H1 (cell line): ENCODE measurements around the gene SCAPER. TPM values are rescaled to one million over a fixed set of nuclear protein-coding genes. Genes with fewer than 3 reads are reported as not detected.

Experiments used
- CTCF ChIA-PET: fragments of 300-600 bp; sonication (Branson Sonifier 250); formaldehyde crosslinking; loops from one replicate; lab custom pipeline; 2021; ENCODE audit not compliant: partially characterized antibody; lab: Charles Lee
- POLR2A ChIA-PET: fragments of 300-600 bp; sonication (Branson Sonifier 250); formaldehyde crosslinking; loops from one replicate; lab custom pipeline; 2021; ENCODE audit warnings: inconsistent platforms; ENCODE audit not compliant: partially characterized antibody; lab: Charles Lee
- DNase-seq, 2 experiments: peaks; one replicate each; pipeline versions ENCODE4 v3.0.0 to v3.0.0-alpha.2; 2010 to 2022; ENCODE audit warnings: low spot score in 2 of 2, low read depth in 1 of 2, mixed read lengths in 1 of 2
- FAIRE-seq: peaks from 2 replicates; lab custom pipeline; 2011; peaks lifted over from hg19 to GRCh38; lab: Jason Lieb, UNC
- H2AFZ ChIP-seq: 2 replicates; pipeline ENCODE4 v1.8.1; 2012; ENCODE audit warnings: low read length, inconsistent platforms
- H2AK5ac ChIP-seq: 2 replicates; pipeline ENCODE4 v1.6.1; 2013; ENCODE audit warnings: low read depth, low read length
- H2BK120ac ChIP-seq: replicated peaks from 2 replicates; pipeline ENCODE3; 2013; ENCODE audit warnings: low read depth, low read length, inconsistent platforms
- H2BK12ac ChIP-seq: 2 replicates; pipeline ENCODE4 v1.6.1; 2013; ENCODE audit warnings: low read depth, low read length
- H2BK15ac ChIP-seq: 2 replicates; pipeline ENCODE4 v1.6.1; 2013; ENCODE audit warnings: low read length
- H2BK20ac ChIP-seq: 2 replicates; pipeline ENCODE4 v1.6.1; 2013; ENCODE audit warnings: low read length
- H2BK5ac ChIP-seq: 2 replicates; pipeline ENCODE4 v1.6.1; 2013; ENCODE audit warnings: low read depth, low read length
- H3K14ac ChIP-seq: 2 replicates; pipeline ENCODE4 v1.6.1; 2013; ENCODE audit warnings: inconsistent platforms; ENCODE audit not compliant: insufficient read length
- H3K18ac ChIP-seq: 2 replicates; pipeline ENCODE4 v1.6.1; 2013; ENCODE audit warnings: low read length; ENCODE audit errors: extremely low read depth
- H3K23ac ChIP-seq: 2 replicates; pipeline ENCODE4 v1.6.1; 2013; ENCODE audit warnings: inconsistent platforms; ENCODE audit not compliant: insufficient read length
- H3K23me2 ChIP-seq: 2 replicates; pipeline ENCODE4 v1.6.1; 2013; ENCODE audit warnings: low read depth, low read length
- H3K27ac ChIP-seq: 2 replicates; pipeline ENCODE4 v1.6.1; 2011; ENCODE audit warnings: low read depth, low read length, inconsistent platforms
- H3K27me3 ChIP-seq, 4 experiments: replicated peaks in 1 of 4; 1 replicate in 1 of 4; 2 replicates in 3 of 4; pipeline versions ENCODE4 v1.6.1 to v1.8.1; 2011 to 2013; ENCODE audit warnings: low read length in 3 of 4, mild to moderate bottlenecking in 3 of 4, inconsistent platforms in 2 of 4, mixed read lengths in 2 of 4, moderate library complexity in 1 of 4; ENCODE audit not compliant: control insufficient read depth in 3 of 4, insufficient read depth in 3 of 4; ENCODE audit errors: extremely low read depth in 1 of 4
- H3K36me3 ChIP-seq, 4 experiments: 2 replicates each; pipeline versions ENCODE4 v1.6.1 to v1.8.1; 2011 to 2013; ENCODE audit warnings: mild to moderate bottlenecking in 4 of 4, low read length in 3 of 4, moderate library complexity in 2 of 4, control low read depth in 1 of 4, inconsistent platforms in 1 of 4; ENCODE audit not compliant: insufficient read depth in 4 of 4, control insufficient read depth in 2 of 4
- H3K4ac ChIP-seq: replicated peaks from 2 replicates; pipeline ENCODE3; 2013; ENCODE audit warnings: low read length, low read depth, mixed read lengths, inconsistent platforms; ENCODE audit not compliant: insufficient read length
- H3K4me1 ChIP-seq, 4 experiments: replicated peaks in 1 of 4; 1 replicate in 1 of 4; 2 replicates in 3 of 4; pipeline versions ENCODE4 v1.6.1 to v1.8.1; 2011 to 2013; ENCODE audit warnings: low read length in 3 of 4, inconsistent platforms in 2 of 4, mixed read lengths in 1 of 4; ENCODE audit not compliant: insufficient read depth in 4 of 4, control insufficient read depth in 3 of 4
- H3K4me2 ChIP-seq, 2 experiments: 2 replicates each; pipeline versions ENCODE4 v1.6.1 to v1.8.1; 2011 to 2013; ENCODE audit warnings: low read depth in 2 of 2, low read length in 2 of 2, control low read depth in 1 of 2, inconsistent platforms in 1 of 2, mild to moderate bottlenecking in 1 of 2; ENCODE audit not compliant: insufficient read depth in 1 of 2
- H3K4me3 ChIP-seq, 4 experiments: fragments of 200-600, 300-600 bp in 1 of 4; sonication (generic), shearing (Covaris generic), sonication (Bioruptor Twin) in 1 of 4; 2 replicates each; pipeline versions ENCODE4 v1.5.1 to v1.8.1; 2011 to 2016; ENCODE audit warnings: low read length in 4 of 4, low read depth in 3 of 4, control low read depth in 2 of 4, inconsistent platforms in 2 of 4, mild to moderate bottlenecking in 2 of 4, mixed read lengths in 1 of 4, moderate library complexity in 1 of 4; ENCODE audit not compliant: insufficient read depth in 2 of 4; ENCODE audit errors: extremely low read depth in 1 of 4
- H3K56ac ChIP-seq: replicated peaks from 2 replicates; pipeline ENCODE3; 2013; ENCODE audit warnings: low read depth, mild to moderate bottlenecking, mixed read lengths, low read length, inconsistent platforms; ENCODE audit not compliant: insufficient read length
- H3K79me1 ChIP-seq: 2 replicates; pipeline ENCODE4 v1.6.1; 2013; ENCODE audit warnings: low read depth, low read length, control low read depth
- H3K79me2 ChIP-seq, 2 experiments: 2 replicates each; pipeline versions ENCODE4 v1.6.1 to v1.8.1; 2012 to 2013; ENCODE audit warnings: low read length in 2 of 2, mild to moderate bottlenecking in 2 of 2, inconsistent platforms in 1 of 2; ENCODE audit not compliant: insufficient read depth in 2 of 2, control insufficient read depth in 1 of 2
- H3K9ac ChIP-seq, 4 experiments: replicated peaks in 1 of 4; 1 replicate in 1 of 4; 2 replicates in 3 of 4; pipeline versions ENCODE4 v1.6.1 to v1.8.1; 2011 to 2013; ENCODE audit warnings: low read depth in 3 of 4, low read length in 3 of 4, control low read depth in 2 of 4, mild to moderate bottlenecking in 2 of 4, moderate library complexity in 2 of 4, inconsistent platforms in 1 of 4; ENCODE audit errors: extremely low read depth in 1 of 4
- H3K9me3 ChIP-seq, 2 experiments: 2 replicates each; pipeline versions ENCODE4 v1.6.1 to v1.8.1; 2012 to 2013; ENCODE audit warnings: mild to moderate bottlenecking in 2 of 2, moderate library complexity in 2 of 2, control low read depth in 1 of 2, inconsistent platforms in 1 of 2, low read depth in 1 of 2, low read length in 1 of 2, mixed read lengths in 1 of 2; ENCODE audit not compliant: insufficient read depth in 2 of 2
- H4K20me1 ChIP-seq, 2 experiments: replicated peaks in 1 of 2; 2 replicates each; pipeline versions ENCODE3 to v1.8.1; 2011 to 2013; ENCODE audit warnings: inconsistent platforms in 2 of 2, low read length in 2 of 2, mild to moderate bottlenecking in 1 of 2; ENCODE audit not compliant: insufficient read depth in 2 of 2, control insufficient read depth in 1 of 2
- H4K5ac ChIP-seq: 2 replicates; pipeline ENCODE4 v1.6.1; 2013; ENCODE audit warnings: low read length, low read depth, mixed read lengths, inconsistent platforms; ENCODE audit not compliant: insufficient read length
- H4K8ac ChIP-seq: 2 replicates; pipeline ENCODE4 v1.8.0; 2013; ENCODE audit warnings: mild to moderate bottlenecking, moderate library complexity, low read length, inconsistent platforms; ENCODE audit not compliant: insufficient read depth; ENCODE audit errors: extremely low read depth
- H4K91ac ChIP-seq: replicated peaks from 2 replicates; pipeline ENCODE3; 2013; ENCODE audit warnings: low read length, mixed read lengths, inconsistent platforms; ENCODE audit not compliant: insufficient read length
- BCL11A ChIP-seq, 2 experiments: IDR thresholded peaks; one replicate each; pipeline ENCODE4 v1.6.1; 2011; ENCODE audit warnings: low read depth in 2 of 2, low read length in 2 of 2, mild to moderate bottlenecking in 2 of 2
- CHD1 ChIP-seq: IDR thresholded peaks from 2 replicates; pipeline ENCODE4 v1.6.1; 2012; ENCODE audit warnings: low read depth, low read length, improper control_type of control experiment
- polyA plus RNA-seq, 7 experiments: library from polyadenylated mRNA; depleted of rRNA in 3 of 7; stranded (reverse) in 5 of 7; unstranded in 2 of 7; fragments of >200 nt in 5 of 7; fragments of 200-250 nt in 2 of 7; gene quantifications; 1 replicate in 5 of 7; 2 replicates in 1 of 7; 4 replicates in 1 of 7; pipeline versions ENCODE4 v1.2.1 to v1.2.3, GENCODE V29; 2011 to 2013; ENCODE audit warnings: missing spikeins in 2 of 7, mixed read lengths in 2 of 7
- total RNA-seq: library from RNA; stranded (reverse); fragmentation: NEBNext Ultra II Directional; extraction: Animal tissue kit (Norgen Biotek cat#: 25700); gene quantifications from 2 replicates; pipeline ENCODE4 v1.2.1, GENCODE V29; 2021

The SCAPER gene
- total and polyA plus RNA-seq, 2 of the 8 experiments (the other 6 are each of a cell fraction or from before 2014, with no cell fraction given), result 1.6 to 6.8 TPM

DNA sequence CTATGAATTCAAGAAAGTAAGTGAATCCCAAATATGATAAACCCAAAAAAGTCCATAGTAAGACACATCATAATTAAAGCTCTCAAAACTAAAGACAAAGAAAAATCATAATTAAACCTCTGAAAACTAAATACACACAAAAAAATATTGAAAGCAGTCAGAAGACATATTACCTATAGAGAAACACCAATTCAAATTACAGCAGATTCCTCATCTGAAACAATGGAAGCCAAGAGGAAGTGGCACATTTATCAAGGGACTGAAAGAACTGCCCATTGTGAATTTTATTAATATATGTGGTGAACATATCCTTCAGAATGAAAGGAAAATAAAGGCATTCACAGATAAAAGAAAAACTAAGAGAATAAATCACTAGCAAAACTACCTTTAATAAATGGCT lies 128.2 kb downstream of the SCAPER start:
- H2BK12ac ChIP-seq, result no peak overlapping the region
- no peak overlapping the region for H3K4me3 ChIP-seq
- CTCF ChIA-PET, result no interaction called here
- peaks cover 0 to 3% (median 0%) of the 10 kb centered on the region in 4 experiments; a peak in 2 of 7 replicates for H3K4me1 ChIP-seq
- H2BK15ac ChIP-seq, result no peak overlapping the region
- no peak overlapping the region for H3K23ac ChIP-seq
- no peak overlapping the region for H3K4me2 ChIP-seq
- no peaks in the 10 kb centered on the region for H3K36me3 ChIP-seq
- no peak overlapping the region for H3K18ac ChIP-seq
- no peak overlapping the region for H3K14ac ChIP-seq
- H4K5ac ChIP-seq, result no peak overlapping the region
- no peaks in the 10 kb centered on the region for H4K20me1 ChIP-seq
- POLR2A ChIA-PET, result no interaction called here
- H2BK20ac ChIP-seq, result no peak overlapping the region
- no peak overlapping the region for H4K8ac ChIP-seq
- no peak overlapping the region for H3K4ac ChIP-seq
- no peaks in the 10 kb centered on the region for H3K23me2 ChIP-seq
- DNase-seq (no peak), FAIRE-seq (no peak)
- H3K56ac ChIP-seq, result no peak overlapping the region
- no peaks in the 10 kb centered on the region for H3K79me1 ChIP-seq
- no peak overlapping the region for H3K9ac ChIP-seq
- no peak overlapping the region for H4K91ac ChIP-seq
- H2BK5ac ChIP-seq, result no peak overlapping the region
- H3K27ac ChIP-seq, result no peak overlapping the region
- H2AFZ ChIP-seq, result no peak overlapping the region
- TF ChIP-seq CHD1 (no peak), BCL11A (IDR thresholded peaks at IDR 0.05; ENCODE audit: low read depth in 2 of 2, low read length in 2 of 2) (no peak)
- peaks cover 4 to 7% of the 10 kb centered on the region in 2 experiments; a peak in 3 of 4 replicates for H3K9me3 ChIP-seq
- H3K27me3 ChIP-seq, result no peaks in the 10 kb centered on the region
- no peak overlapping the region for H2BK120ac ChIP-seq
- no peaks in the 10 kb centered on the region for H3K79me2 ChIP-seq
- H2AK5ac ChIP-seq, result no peak overlapping the region
